ENCODE data around the gene RIN3.

The RIN3 gene

DNA sequence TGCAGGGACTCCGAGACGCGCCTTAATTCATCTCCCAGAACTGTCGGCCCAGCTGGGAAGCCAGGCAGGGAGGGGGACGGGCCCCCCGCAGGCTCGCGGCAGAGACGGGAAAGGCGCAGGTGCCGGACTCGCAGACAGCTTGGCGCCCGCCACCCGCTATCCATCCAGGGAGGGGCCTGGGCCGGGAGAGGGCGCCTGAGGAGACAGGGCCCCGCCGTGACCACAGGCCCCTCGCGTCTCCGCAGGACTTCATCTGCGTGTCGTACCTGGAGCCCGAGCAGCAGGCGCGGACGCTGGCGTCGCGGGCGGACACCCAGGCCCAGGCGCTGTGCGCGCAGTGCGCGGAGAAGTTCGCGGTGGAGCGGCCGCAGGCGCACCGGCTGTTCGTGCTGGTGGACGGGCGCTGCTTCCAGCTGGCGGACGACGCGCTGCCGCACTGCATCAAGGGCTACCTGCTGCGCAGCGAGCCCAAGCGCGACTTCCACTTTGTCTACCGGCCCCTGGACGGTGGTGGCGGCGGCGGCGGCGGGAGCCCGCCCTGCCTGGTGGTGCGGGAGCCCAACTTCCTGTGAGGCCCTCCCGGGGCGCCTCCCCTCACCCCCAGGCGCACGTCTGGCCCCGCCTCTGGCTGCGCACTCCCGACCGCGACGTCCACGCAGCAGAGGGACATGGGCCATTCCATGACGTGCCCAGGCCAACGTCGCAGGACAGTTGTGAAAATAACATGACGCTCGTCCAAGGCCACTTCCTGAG is 174.3 kb downstream of the RIN3 start:
- no peak for DNase-seq (ENCODE audit: low read depth in 2 of 2)

DNA sequence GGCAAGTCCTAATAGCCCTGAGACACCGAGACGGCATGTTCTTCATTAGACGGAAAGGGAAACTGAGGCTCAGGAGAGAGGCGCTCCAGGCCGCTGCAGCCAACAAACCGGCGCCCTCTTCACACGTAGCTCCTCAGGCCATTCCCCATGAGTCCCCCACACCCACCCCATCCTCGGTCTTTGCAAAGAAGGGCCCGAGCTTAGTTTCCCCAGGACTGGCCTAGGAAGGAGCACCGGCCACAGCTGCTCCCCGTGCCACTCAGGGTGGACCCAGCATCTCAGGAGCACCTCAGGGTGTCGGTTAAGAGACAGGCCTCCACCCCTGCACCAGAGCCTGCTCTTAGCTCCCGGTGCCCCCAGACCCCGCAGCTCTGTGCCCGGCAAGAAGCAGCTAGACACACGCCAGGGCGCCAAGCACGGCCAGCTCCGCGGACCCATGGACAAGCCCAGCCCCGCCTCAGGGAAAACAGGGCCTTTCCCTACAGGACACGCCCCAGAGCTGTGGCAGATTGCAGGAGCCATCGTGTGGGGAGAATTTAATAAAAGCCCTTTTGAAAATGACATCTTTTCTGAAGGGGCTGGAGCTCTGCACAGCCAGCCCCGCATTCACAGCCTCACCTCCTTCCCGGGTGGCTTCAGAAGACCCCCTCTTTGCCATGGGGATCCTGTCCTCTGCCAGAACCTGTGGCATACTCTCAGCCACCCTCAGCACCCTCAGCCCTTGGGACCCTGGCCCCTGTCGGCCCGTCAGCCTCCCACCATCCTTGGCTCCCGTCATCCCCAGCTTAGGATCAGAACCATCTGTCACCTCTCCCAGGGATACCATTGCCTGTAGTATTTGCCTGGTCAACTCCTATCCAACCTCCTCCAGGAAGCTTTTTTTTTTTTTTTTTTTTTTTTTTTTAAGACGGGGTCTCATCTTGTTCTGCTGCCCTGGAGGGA is 175.1 kb downstream of the RIN3 start:
- no peak for DNase-seq (ENCODE audit: low read depth in 2 of 2)

DNA sequence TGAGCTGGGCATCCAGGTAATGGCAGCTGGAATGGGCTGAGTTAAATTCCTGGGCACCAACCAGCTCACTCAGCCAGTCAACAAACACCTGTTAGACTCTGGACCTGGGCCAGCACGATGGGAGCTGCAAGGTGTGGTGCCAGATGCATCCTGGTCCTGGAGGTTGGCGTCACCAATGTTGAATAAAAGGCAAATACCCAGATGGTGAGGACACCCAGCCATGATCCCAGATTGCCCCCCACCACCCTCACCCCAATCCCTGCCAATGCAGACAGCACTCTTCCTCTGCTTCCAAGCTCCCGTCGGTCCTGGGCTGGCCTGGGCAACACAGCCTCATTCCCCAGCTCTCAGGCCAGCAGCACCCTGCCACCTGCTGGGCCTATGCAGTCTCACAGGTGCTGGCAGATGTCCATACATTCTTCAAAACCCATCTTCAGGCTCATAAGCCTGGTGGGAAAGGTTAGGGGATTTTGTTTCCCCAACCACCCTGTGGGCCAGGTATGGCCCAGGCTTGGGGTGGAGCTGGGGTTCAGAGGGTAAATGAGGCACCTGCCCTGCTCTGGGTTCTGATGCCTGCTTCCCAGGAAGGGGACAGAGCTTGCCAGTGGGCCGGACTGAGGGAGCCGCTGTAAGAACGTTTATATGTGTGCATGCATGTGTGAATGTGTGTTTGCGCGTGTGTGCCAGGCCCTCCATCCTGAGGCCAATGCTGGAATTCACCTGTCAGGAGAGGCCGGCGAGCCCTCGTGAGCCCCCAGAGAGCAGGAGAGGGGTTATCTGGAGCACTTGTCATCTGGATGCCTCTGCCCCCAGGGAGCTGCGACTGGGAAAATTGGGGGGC is 176.8 kb downstream of the RIN3 start:
- no peak for DNase-seq (ENCODE audit: low read depth in 2 of 2)

DNA sequence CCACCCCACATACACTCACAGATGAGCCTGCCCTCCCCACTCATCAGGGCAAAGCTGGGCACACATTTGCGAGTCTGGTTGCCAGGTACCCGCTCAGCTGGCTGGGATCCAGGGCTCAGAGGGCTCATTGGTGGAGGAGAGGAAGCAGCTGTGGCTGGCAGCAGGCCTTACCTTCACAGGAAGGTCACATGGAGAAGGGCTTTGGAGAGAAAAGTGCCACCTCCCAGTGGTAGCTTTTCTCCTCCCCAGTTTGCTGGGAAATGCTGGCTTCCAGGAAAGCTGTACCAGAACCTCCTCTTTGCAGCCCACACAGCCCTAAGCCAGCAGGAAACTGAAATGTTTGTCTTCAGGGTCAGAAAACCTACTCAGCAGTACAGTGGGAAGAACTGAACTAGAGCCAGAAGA is 179.2 kb downstream of the RIN3 start:
- no peak for DNase-seq (ENCODE audit: low read depth in 2 of 2)

DNA sequence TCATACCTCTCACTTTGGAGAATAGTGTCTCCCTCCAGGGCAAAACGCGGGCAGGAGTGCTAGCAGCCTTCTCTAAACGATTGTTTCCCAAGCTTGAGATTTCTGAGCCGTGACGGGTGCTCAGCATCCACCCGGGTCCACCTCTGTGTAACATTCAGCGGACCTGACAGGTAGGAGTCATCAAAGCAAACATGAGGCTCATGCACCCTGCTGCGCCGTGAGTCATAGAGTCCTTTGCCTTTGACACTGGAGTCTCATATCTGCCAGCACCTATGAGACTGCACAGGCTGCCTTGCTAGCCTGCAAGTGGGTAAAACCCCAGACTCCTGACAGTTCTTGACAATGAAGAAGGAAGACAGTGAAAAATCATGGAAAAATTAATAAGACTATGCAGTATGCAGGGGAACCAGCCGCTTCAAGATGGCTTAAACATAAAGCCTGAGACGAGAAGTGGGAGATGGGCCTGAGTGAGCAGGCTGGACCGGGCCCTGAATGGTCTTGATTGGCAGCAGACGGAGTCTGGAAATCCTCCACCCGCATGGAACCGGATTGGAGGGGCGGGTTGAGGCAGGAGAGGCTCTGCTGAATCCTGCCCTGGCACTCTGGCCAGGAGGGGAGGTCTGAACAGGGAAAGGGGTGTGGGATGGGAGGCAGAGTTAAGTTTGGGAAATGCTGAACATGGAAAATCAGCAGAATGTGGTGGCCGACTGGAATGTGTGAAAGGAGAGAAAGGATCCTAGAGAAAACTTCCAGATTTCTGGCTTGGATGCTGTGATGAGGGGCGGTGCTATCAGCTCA is 180.6 kb downstream of the RIN3 start:
- DNase-seq (ENCODE audit: low read depth in 2 of 2) = no peak

DNA sequence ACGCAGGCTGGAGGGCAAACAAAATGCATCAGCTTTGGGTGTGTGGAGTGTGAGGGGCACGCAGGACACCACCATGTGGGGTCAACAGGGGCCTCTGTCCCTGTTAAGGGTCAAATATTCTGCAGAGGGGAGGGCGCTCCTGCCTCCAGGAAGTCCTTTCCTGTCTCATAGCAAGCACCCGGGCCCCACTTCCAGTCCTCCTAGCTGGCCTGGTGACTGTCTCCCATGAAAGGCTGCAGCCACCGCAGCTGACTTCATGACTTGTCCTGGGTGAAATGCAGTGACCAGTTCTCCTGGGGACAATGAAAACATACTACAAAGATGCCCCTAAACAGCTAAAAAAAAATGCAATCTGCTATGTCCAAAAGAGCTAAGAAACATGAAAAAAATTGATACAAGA is 181.2 kb downstream of the RIN3 start:
- no peak for DNase-seq (ENCODE audit: low read depth in 2 of 2)

DNA sequence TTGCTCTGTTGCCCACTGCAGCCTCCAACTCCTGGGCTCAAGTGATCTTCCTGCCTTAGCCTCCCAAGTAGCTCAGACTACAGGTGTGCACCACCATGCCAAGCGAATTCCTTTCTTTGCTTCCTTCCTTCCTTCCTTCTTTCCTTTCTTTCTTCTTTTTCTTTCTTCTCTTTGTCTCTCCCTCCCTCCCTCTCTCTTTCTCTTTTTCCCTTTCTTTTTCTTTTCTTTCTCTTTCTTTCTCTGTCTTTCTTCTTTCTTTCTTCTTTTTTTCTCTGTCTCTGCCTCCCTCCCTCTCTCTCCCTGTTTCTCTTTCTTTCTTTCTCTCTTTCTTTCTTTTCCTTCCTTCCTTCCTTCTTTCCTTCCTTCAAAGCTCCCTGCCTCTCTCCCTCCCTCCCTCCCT is 182.0 kb downstream of the RIN3 start:
- no peak for DNase-seq (ENCODE audit: low read depth in 2 of 2)

DNA sequence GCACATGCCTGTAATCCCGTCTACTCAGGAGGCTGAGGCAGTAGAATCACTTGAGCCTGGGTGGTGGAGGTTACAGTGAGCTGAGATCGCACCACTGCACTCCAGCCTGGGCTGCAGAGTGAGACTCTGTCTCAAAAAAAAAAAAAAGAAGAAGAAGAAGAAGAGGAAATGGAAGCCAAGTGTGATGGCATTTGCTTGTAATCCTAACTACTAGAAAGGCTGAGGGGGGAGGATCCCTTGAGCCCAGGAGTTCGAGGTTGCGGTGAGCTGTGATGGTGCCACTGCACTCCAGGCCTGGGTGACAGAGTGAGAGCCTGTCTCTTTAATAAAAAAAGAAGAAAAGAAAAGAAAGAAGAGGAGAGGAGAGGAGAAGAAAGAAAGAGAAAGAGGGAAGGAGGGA is 182.8 kb downstream of the RIN3 start:
- no peak for DNase-seq (ENCODE audit: low read depth in 2 of 2)

DNA sequence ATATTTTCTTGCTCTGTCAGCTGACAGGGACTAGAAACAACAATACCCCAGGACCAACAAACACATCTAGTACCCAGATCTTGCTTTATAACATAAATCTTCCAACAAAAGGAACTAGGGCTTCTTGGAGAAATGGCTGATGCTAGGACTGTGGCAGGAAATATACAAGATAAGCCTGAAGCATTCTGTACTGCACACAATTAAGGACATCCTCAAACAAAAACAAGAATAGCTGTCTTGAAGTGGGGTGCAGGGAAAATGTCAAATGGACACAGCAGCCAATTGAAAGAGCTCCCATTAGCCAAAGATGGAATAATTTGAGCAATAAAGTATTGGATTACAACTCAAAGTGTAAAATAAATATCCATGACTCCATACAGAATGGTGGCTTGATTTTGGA is 184.8 kb downstream of the RIN3 start:
- DNase-seq (ENCODE audit: low read depth in 2 of 2) = no peak

DNA sequence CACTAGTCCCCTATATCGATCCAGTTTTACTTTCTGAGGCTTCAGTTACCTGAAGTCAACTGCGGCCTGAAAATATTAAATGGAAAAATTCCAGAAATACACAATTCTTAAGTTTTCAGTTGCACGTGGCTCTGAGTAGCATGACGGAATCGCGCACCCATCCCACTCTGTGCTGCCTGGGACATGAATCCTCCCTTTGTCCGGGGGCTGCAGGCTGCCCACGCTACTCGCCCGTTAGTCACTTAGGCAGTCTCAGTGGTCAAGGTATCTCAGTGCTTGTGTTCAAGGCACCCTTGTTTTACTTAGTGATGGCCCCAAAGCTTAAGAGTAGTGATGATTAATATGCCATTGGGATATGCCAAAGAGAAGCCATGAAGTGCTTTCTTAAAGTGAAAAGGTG is 188.2 kb downstream of the RIN3 start:
- no peak for DNase-seq (ENCODE audit: low read depth in 2 of 2)

DNA sequence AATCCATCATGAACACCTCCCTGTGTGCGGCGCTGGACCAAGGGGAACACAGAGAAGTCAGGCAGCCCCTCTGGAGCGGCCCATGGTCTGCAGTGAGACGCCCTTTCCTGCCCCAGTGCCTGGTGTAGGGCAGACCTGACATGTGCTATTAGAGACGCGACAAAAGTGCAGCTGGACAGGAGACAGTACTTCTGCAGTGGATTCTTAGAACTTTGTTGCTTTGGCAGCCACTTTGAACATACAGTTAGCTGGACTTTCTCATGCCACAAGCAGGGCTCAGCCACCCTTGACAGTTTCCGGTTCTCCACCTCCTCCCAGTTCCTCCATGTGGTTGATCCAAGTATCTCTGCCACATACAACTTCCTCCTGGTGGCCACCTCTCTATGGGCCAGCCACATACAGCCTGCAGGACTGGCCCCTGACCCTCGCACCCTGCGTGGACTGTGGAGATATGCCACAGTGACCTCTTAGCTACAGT is 188.9 kb downstream of the RIN3 start:
- no peak for DNase-seq (ENCODE audit: low read depth in 2 of 2)

DNA sequence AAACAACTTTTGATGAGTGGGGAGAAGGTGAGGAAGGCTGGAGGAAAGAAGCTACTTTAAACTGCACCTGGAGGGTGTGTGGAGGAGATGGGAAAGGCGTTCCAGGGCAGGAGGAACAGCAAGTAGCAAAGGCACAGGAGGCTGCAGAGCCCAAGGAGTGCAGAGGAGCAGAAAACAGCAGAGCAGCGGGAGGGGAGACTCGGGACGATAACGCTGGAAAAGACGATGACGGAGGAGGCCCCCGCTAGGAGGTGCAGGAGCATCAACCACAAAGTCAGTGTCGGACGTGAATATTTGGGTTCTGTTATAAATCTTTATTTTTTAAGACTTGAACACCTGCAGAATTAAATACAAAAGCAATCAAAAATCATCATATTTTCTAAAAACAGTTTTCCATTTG is 189.9 kb downstream of the RIN3 start:
- DNase-seq (ENCODE audit: low read depth in 2 of 2) = no peak

DNA sequence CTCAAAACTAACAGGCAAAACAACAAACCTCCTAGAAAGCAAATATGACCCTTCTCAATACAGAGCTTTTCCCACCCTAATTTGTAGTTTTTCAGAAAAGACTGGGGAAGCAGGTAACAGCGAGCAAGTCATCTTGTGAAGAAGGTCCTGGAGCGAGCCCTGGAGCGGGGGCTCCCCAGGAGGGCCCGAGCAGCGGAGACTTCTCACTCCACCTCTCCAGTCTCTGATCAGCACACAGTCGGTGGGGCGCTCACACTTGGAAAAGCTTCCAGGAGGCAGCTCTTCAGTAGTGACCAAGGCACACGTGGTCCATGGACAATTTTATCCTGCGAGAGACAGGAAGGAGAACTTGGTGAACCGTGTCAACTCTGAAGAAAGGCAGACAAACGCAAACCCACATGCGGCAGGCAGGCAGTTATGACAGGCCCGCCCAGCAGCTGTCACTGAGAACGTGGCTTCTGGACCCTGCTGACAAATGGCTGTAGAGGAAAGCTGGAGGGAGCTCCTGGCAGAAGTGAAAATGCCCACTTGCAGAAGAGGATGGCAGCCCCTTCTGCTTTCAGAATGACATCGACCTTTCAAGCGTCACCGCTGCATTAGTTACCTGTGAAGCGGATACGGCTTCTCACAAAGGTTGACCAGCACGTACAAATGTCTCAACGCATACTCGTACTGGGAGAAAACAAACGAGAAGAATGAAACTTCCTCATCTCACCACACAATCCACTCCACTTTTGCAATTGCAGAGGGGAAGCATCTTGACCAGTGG is 190.6 kb downstream of the RIN3 start:
- no peak for DNase-seq (ENCODE audit: low read depth in 2 of 2)

DNA sequence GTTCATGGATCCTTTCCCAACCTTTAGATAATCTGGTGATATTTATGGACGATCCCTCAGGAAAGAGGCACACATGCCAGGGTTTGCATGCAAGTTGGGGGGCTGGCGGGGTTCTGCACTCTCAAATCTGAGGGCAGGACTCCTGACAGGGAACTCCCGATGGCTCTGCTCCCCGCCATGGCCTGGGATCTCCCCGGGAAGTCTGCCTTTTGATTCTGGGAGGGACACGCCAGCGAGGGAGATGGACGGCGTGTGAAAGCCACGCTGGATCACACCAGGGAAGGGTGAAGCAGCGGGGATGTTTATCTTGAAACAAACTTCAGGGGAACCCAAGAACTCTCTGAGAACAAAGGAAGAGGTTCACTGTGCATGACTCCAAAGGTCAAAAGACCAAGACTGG is 191.2 kb downstream of the RIN3 start:
- DNase-seq (ENCODE audit: low read depth in 2 of 2) = no peak

DNA sequence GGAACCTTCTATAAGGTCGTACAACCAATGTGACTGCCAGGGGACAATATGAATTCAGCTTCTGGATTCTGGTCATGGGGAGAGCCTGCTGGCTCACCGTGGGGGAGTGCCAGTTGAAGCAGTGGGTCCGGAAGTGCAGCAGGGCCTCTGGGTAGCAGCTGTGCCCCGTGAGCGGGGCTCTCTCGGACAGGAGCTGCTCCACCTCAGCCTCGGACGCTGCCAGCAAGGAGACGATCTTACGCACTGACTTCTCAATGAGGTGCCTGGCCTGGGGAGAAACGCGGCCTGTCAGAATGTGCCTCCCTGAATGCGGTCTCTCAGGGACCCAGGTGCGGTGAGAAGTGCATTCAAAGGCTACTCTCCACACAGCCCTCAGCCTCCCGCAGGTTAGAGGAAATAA is 192.8 kb downstream of the RIN3 start:
- no peak for DNase-seq (ENCODE audit: low read depth in 2 of 2)

DNA sequence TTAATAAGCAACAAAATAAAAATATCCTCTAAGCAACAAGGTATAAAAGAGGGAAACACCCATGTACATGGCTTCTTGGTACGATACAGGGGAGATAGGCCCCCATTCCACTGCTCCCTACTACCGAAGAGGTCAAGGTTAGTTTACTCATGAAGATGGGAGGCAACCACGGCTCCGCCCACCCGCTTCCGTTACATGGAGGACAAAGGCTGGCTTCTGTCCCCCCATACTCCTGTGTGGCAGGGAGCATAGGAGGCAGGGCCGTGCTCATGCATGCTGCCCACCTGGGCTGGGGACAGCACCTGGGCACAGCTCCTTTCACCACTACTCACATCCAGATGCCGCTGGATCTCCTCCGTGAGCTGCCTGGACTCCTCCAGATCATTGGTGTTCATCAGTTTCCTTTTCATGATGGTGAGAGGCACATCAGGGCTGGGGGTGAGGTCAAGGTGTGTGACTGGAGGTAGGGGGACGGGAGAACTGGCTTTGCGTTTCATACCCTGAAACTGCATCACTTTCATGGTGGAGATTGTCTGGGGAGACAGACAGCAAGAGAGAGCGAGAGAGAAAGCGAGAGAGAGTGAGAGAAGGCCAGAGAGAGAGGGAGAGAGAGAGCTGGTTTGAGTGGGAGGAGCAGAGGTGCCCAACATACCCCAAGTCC is 195.9 kb downstream of the RIN3 start:
- no peak for DNase-seq (ENCODE audit: low read depth in 2 of 2)

DNA sequence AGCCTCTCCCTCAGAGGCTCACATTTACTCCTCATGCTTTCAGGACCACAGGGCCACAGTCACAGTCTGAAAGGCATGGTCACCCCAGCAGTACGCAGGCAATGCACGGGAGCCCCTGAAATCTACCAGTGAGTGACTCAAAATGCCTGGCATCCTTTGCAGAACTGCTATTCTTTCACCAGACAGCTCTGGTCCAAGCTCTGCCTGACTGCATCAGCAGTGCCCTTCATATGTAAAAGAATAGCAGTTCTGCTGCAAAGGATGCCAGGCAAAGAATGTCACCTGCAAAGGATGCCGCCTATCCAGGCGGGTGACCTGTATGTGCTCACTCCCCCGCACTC is 196.4 kb downstream of the RIN3 start:
- DNase-seq (ENCODE audit: low read depth in 2 of 2) = no peak

DNA sequence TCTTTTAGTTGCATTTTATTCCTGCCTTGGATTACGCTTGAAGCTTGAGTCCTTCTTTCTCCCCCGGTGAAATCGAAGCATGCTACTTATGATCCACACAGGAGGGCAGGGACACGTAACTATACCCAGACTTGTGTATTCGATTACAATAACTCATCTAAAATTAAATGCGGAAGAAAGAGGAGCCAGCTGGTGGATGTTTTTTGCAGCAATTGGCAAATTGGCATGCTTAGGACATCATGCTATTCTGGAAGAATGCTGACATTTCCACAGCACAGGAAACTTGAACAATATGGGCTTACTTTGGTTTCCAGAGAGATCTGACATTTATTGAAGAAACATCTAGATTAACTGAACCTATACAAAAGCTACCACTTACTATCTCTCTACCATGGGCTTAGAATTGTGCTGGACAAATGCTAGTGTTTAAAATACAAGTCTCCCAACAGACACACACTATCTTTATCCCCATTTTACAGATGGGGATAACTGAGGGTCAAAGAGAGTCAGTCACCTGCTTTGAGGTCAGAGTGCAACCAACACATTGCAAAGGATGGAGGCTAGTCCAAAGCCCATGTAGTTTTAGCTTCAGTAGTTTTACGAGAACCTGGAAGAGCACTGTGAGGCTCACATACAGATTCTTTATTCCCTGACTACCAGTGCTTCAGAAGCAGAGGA is 198.5 kb downstream of the RIN3 start:
- no peak for DNase-seq (ENCODE audit: low read depth in 2 of 2)

DNA sequence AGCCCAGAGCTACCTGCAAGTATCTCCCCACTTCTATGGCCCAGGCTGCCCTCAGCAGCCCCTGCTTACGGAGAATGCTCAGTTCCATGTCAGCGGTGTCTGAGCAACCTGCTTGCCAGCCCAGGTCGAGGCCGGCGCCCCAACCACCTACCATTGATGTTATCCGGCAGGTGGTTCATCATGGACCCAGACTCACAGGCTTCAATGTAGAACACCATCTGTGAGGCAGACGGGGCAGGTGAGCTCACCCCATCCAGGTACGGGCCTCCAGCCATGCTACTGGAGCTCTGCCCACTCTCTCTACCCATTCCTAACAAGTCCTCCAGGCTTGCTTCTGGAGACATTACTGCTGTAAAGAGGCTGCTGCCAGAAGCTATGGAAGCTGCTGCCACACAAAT is 199.1 kb downstream of the RIN3 start:
- DNase-seq (ENCODE audit: low read depth in 2 of 2) = no peak
